Psoas muscle (tissue), 8 donors: Measurements from ENCODE around the gene OR8I2. TPM values are rescaled to one million over a fixed set of nuclear protein-coding genes. Genes with fewer than 3 reads are reported as not detected.
"Not testable (repeated sequence)": the region's sequence is repeated elsewhere in the genome, so short reads cannot be mapped to it uniquely, and the experiment has no call there.

Source experiments
- ATAC-seq, 4 donors: fragments of 200-7000 bp; cut with Tn5 transposase; one replicate each; pipeline ENCODE4 v1.9.1; 2020; ENCODE audit warnings: moderate library complexity in 3 of 4, mild to moderate bottlenecking in 2 of 4
- DNase-seq, 2 donors: peaks; one replicate each; pipeline ENCODE4 v3.0.0-alpha.2; 2020
- H3K27ac ChIP-seq: fragments of 200-600 bp; one replicate; pipeline ENCODE4 v1.8.0; 2022
- H3K27me3 ChIP-seq, 3 donors: fragments of 200-600 bp in 1 of 3; one replicate each; pipeline versions ENCODE4 v1.6.1 to v1.8.0; 2013 to 2022; ENCODE audit warnings: low read length in 2 of 3, mild to moderate bottlenecking in 2 of 3, moderate library complexity in 1 of 3; ENCODE audit not compliant: insufficient read depth in 3 of 3
- H3K36me3 ChIP-seq, 2 donors: fragments of 200-600 bp in 1 of 2; one replicate each; pipeline versions ENCODE4 v1.6.1 to v1.8.0; 2013 to 2022; ENCODE audit warnings: low read depth in 1 of 2, mild to moderate bottlenecking in 1 of 2, moderate library complexity in 1 of 2; ENCODE audit not compliant: insufficient read depth in 1 of 2
- H3K4me1 ChIP-seq: fragments of 200-600 bp; one replicate; pipeline ENCODE4 v1.8.0; 2022
- H3K4me3 ChIP-seq: fragments of 200-600 bp; one replicate; pipeline ENCODE4 v1.8.0; 2022; ENCODE audit warnings: mild to moderate bottlenecking
- H3K9me3 ChIP-seq: fragments of 200-600 bp; one replicate; pipeline ENCODE4 v1.8.0; 2022
- WGBS, 3 donors: extraction: QIAGEN DNeasy Blood & Tissue Kit; methylation state at CpG; one replicate each; pipeline versions ENCODE4 v1.1.6 to v1.1.7; 2013; 5-methylcytosine and 5-hydroxymethylcytosine counted together
- intact Hi-C, 2 donors: fragments of 100-400 bp; cut with DNase I; formaldehyde crosslinking; loops; one replicate each; pipeline versions ENCODE4 v1.11.0 to v1.14.2; 2022
- long read RNA-seq, 2 donors: library from polyadenylated mRNA; unstranded; transcript quantifications; one replicate each; pipeline ENCODE4 v2.0.0, GENCODE V29; 2021
- polyA plus RNA-seq, 3 donors: library from polyadenylated mRNA; stranded (reverse); fragments of 200-250 nt; gene quantifications; one replicate each; pipeline ENCODE4 v1.2.3, GENCODE V29; 2013
- total RNA-seq, 4 donors: library from RNA; stranded (reverse); fragmentation: NEBNext Ultra II Directional in 2 of 4; extraction: Animal tissue kit (Norgen Biotek cat#: 25700) in 2 of 4; gene quantifications; one replicate each; pipeline versions ENCODE4 v1.2.1 to v1.2.4, GENCODE V29; 2021 to 2023
- TF ChIP-seq, protein P1 (sequence below): fragments of 200-600 bp; IDR thresholded peaks from one replicate; pipeline ENCODE4 v1.8.0; 2022; ENCODE audit warnings: antibody characterized with exemption
- donor health status: healthy with polysubstance abuse.
- donor health status: DM: no; HTN: no; CAD: no; lungs with moderate emphysema.
- donor health status: Bipolar disorder and iron deficiency.
- donor health status: healthy.
- donor health status: DM: yes; HTN: yes; CAD: no.
- donor health status: DM: no; HTN: no; CAD: no.
- donor health status: DM: no; HTN: no; CAD: no.
- donor health status: DM: yes; HTN: yes; CAD: no.

The OR8I2 gene
- not detected for total RNA-seq
- polyA plus RNA-seq, result not detected
- long read RNA-seq, donor 1, result 0 reads
- long read RNA-seq, donor 2, result 0 reads

DNA sequence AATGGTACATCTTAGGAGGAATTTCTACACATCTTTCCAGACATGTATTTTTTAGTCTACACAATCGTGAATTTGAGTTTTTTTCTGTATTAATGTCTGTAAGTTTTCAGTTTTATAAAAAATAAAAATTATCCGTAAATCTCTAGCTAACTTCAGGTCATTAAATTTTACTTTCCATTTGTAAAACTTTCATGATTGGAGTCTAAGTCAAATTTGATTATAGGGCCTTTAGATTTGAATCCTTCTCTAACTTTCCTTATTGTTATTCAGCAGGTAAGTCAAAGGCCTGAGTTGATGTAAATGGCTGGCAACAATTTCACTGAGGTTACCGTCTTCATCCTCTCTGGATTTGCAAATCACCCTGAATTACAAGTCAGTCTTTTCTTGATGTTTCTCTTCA is at the start of gene OR8I2:
Gene OR8I2, plus strand, starts transcription at position 301 of the 400 bp plus-strand sequence. Its CDS starts 0 bp downstream, at position 301.
- no peak within 1 kb of the TSS for H3K4me3 ChIP-seq
- TF ChIP-seq, protein P1, sequence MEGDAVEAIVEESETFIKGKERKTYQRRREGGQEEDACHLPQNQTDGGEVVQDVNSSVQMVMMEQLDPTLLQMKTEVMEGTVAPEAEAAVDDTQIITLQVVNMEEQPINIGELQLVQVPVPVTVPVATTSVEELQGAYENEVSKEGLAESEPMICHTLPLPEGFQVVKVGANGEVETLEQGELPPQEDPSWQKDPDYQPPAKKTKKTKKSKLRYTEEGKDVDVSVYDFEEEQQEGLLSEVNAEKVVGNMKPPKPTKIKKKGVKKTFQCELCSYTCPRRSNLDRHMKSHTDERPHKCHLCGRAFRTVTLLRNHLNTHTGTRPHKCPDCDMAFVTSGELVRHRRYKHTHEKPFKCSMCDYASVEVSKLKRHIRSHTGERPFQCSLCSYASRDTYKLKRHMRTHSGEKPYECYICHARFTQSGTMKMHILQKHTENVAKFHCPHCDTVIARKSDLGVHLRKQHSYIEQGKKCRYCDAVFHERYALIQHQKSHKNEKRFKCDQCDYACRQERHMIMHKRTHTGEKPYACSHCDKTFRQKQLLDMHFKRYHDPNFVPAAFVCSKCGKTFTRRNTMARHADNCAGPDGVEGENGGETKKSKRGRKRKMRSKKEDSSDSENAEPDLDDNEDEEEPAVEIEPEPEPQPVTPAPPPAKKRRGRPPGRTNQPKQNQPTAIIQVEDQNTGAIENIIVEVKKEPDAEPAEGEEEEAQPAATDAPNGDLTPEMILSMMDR, result no peak
- H3K4me1 ChIP-seq, result no peaks in the 10 kb centered on the region
- intact Hi-C loops, result no loop called here
- no peak for DNase-seq
- H3K36me3 ChIP-seq, result no peaks in the 10 kb centered on the region
- no peaks in the 10 kb centered on the region for H3K9me3 ChIP-seq
- WGBS, 3 donors, result 59 to 75% (median 75%) methylated on average over 3 of the region's 3 CpGs
- no peaks in the 10 kb centered on the region for H3K27me3 ChIP-seq
- no peak within 1 kb of the TSS for H3K27ac ChIP-seq
- no peak for ATAC-seq

DNA sequence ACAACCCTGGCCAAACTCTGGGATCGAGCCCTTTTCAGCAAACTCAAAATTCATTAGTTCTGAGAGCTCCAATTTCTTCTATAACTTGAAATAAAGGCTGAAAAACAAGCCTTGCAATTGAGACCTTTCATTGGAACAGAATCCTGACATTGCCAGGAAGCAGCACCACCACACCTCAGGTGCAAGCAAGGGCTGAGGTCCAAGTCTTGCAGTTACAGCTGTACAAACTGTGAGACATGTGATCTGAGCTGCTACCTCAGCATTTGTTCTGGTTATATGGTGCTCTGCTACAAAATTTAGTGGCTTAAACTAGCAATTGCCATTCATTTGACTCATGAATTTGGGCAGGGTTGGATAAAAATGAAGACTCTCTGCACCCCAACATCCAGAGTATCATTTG is 47.6 kb upstream of the OR8I2 start:
- WGBS, 3 donors, result 37 to 45% (median 44%) methylated on average over 1 of the region's 1 CpG
- no peaks in the 10 kb centered on the region for H3K27me3 ChIP-seq
- no peak overlapping the region for H3K4me3 ChIP-seq
- intact Hi-C loops, result no loop called here
- H3K9me3 ChIP-seq, result no peaks in the 10 kb centered on the region
- TF ChIP-seq, protein P1, result no peak
- H3K27ac ChIP-seq, result no peak overlapping the region
- no peak for DNase-seq
- no peaks in the 10 kb centered on the region for H3K36me3 ChIP-seq
- no peaks in the 10 kb centered on the region for H3K4me1 ChIP-seq
- ATAC-seq, result no peak

DNA sequence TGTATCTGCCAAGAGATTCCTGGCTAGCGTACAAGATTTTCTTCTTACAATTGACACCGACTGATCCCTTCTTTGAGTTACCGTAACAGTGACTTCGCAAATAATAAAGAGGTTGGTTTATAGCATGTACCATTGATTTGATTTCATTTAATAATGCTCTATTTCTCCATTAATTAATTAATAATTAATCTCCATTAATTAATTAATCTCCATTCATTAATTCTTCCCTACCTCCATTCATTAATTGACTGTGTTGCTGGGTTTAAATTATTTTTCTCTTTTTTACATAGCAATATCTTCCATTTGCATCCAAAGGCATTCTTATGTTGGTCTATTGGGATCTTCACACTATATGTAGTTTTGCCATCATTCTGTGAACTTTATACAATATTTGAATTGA is 44.6 kb upstream of the OR8I2 start:
- Histone ChIP-seq H3K4me1 (no peaks in the 10 kb centered on the region), H3K27me3 (no peaks in the 10 kb centered on the region), H3K4me3 (no peak overlapping the region), H3K36me3 (no peaks in the 10 kb centered on the region), H3K27ac (no peak overlapping the region), H3K9me3 (no peaks in the 10 kb centered on the region)
- DNase-seq (no peak), ATAC-seq (no peak)
- intact Hi-C loops, result no loop called here
- WGBS, 3 donors, result 53 to 60% (median 55%) methylated on average over 4 of the region's 4 CpGs
- TF ChIP-seq, protein P1, result no peak

DNA sequence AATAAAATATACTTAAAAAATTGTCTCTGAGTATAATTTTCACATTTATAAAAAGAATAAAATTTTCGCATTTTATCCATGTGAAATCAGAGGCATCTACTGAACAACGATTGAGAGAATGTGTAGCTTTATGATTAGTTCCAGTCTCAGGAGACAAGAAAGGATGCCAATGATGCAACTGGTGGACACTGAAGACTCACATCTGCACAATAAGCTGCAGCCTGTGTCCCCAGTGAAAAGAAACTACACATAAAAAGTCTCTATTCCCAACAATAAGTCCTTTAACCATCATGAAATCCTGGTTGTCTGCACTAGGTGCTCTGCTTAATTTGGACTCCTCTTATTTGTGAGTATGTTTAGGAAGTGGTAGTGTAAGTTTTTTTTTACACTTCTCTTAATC is 43.6 kb upstream of the OR8I2 start:
- H3K36me3 ChIP-seq, result no peaks in the 10 kb centered on the region
- no peak overlapping the region for H3K4me3 ChIP-seq
- H3K27ac ChIP-seq, result no peak overlapping the region
- no peaks in the 10 kb centered on the region for H3K27me3 ChIP-seq
- H3K4me1 ChIP-seq, result no peaks in the 10 kb centered on the region
- DNase-seq (no peak), ATAC-seq (no peak)
- TF ChIP-seq, protein P1, result no peak
- intact Hi-C loops, result no loop called here
- H3K9me3 ChIP-seq, result no peaks in the 10 kb centered on the region
- 53 to 65% (median 56%) methylated on average over 2 of the region's 2 CpGs for WGBS, 3 donors

DNA sequence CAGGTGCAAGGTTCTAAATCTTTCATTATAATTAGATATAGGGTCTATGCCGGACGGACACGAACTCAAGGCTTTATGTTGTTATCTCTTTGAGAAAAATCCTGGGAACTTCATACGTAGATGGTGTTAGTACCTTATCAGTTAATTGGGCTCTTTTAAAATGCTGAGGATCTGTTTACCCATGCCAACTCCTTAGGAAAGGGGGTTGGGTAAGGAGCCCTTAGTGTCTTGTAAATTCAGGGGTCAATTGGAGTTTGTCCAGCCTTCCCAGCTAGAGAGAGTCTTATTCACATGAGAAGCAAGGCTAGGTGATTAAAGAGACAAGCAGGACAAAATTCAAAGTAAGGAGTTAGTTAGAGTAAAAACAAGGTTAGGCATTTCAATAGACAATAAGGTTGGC is 36.7 kb upstream of the OR8I2 start:
- H3K4me3 ChIP-seq, DNase-seq, H3K36me3 ChIP-seq, H3K27ac ChIP-seq, ATAC-seq, intact Hi-C loops, H3K4me1 ChIP-seq, H3K27me3 ChIP-seq, H3K9me3 ChIP-seq: not testable (repeated sequence)
- 37 to 45% (median 43%) methylated on average over 4 of the region's 4 CpGs for WGBS, 3 donors

DNA sequence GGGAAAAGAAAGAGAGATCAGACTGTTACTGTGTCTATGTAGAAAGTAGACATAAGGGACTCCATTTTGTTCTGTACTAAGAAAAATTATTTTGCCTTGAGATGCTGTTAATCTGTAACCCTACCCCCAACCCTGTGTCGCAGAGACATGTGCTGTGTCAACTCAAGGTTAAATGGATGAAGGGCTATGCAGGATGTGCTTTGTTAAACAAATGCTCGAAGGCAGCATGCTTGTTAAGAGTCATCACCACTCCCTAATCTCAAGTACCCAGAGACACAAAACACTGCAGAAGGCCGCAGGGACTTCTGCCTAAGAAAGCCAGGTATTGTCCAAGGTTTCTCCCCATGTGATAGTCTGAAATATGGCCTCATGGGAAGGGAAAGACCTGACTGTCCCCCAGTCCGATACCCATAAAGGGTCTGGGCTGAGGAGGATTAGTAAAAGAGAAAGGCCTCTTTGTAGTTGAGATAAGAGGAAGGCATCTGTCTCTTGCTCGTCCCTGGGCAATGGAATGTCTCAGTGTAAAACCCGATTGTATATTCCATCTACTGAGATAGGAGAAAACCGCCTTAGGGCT is 35.4 kb upstream of the OR8I2 start:
- intact Hi-C loops, H3K4me3 ChIP-seq, H3K4me1 ChIP-seq, H3K36me3 ChIP-seq, H3K27ac ChIP-seq, DNase-seq, ATAC-seq, H3K9me3 ChIP-seq, H3K27me3 ChIP-seq: not testable (repeated sequence)
- 33 to 38% (median 33%) methylated on average over 7 of the region's 7 CpGs for WGBS, 3 donors

DNA sequence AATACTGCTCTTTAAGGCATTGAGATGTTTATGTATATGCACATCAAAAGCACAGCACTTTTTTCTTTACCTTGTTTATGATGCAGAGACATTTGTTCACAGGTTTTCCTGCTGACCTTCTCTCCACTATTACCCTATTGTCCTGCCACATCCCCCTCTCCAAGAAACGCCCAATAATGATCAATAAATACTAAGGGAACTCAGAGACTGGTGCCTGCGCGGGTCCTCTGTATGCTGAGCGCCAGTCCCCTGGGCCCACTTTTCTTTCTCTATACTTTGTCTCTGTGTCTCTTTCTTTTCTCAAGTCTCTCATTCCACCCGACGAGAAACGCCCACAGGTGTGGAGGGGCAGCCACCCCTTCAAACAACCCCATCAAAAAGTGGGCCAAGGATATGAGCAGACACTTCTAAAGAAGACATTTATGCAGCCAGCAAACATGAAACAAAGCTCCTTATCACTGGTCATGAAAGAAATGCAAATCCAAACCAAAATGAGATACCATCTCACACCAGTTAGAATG is 34.8 kb upstream of the OR8I2 start:
- H3K27ac ChIP-seq, DNase-seq, intact Hi-C loops, H3K27me3 ChIP-seq, H3K4me1 ChIP-seq, H3K9me3 ChIP-seq, H3K36me3 ChIP-seq, ATAC-seq, H3K4me3 ChIP-seq: not testable (repeated sequence)
- WGBS, 3 donors, result 62 to 76% (median 73%) methylated on average over 7 of the region's 7 CpGs
